Measurements from ENCODE around the gene RPL11. TPM values are rescaled to one million over a fixed set of nuclear protein-coding genes. Genes with fewer than 3 reads are reported as not detected.

RPL11 gene
- total and polyA plus RNA-seq, 10 of the 15 experiments (the other 5 are each of a cell fraction or from before 2014, with no cell fraction given), result 968 to 4,611 (median 2,521) TPM

- peaks cover 15 to 37% of the 10 kb centered on the region in 2 experiments for H3K36me3 ChIP-seq (ENCODE audit: control insufficient read depth in 2 of 2, insufficient read depth in 2 of 2, low read length in 1 of 2)
- in situ Hi-C loops (cut with MboI) (loop anchor here (5.0 kb wide), 1 partner anchor 55 kb away; no protein-coding TSS in a partner anchor), intact Hi-C loops (cut with micrococcal nuclease; ENCODE audit: unreplicated experiment) (no loop called here)
These were observed 784 bp downstream of the RPL11 start for GRCh38 chr1:23692308-23692871.

More at GRCh38 chr1:23692308-23692871, 784 bp downstream of the RPL11 start:
- H3K27me3 ChIP-seq (replicated peaks in 1 of 2; ENCODE audit: control insufficient read depth in 2 of 2, insufficient read depth in 2 of 2, low read length in 1 of 2), result no peaks in the 10 kb centered on the region
- SMC1A ChIA-PET (ENCODE audit: uncharacterized antibody, unreplicated experiment), result interaction anchor here (0.9 to 10.9 kb wide), 8 partner anchors 8 to 61 kb away, joined by 4 to 137 read pairs (median 6); partner anchors contain the start of gene ELOA
- peaks cover 56% of the 10 kb centered on the region for H3K79me2 ChIP-seq (ENCODE audit: control insufficient read depth, insufficient read depth, low read length)
- peak overlapping the region; percentile 87 for H3K4me3 ChIP-seq
- peak overlapping the region; percentile 69 for H3K4me2 ChIP-seq (ENCODE audit: control insufficient read depth, insufficient read depth)
- no peak for DNase-seq (ENCODE audit: low read depth, low spot score)
- TF ChIP-seq IRF3 (IDR thresholded peaks at IDR 0.05) (no peak), CHD1 (IDR thresholded peaks at IDR 0.05; ENCODE audit: low read depth, low read length) (no peak), CTCF (IDR thresholded peaks at IDR 0.05 in 2 of 3, conservative IDR thresholded peaks at IDR 0.05 in 1 of 3; ENCODE audit: control insufficient read depth in 2 of 3, extremely low read depth in 1 of 3, insufficient read depth in 1 of 3, low read depth in 3 of 3, low read length in 3 of 3) (peak in 1 of 3 experiments; percentile 21; a peak in 1 of 6 replicates), TAF1 (IDR thresholded peaks at IDR 0.05; ENCODE audit: borderline replicate concordance, low read depth, low read length) (no peak), SIX5 (IDR thresholded peaks at IDR 0.05; ENCODE audit: low read depth, low read length, severe bottlenecking) (no peak), SMAD1 (IDR thresholded peaks at IDR 0.05; ENCODE audit: low read depth, partially characterized antibody) (peak; percentile 13), JUNB (IDR thresholded peaks at IDR 0.05) (no peak), HDAC6 (IDR thresholded peaks at IDR 0.05; ENCODE audit: unreplicated experiment) (no peak), CUX1 (IDR thresholded peaks at IDR 0.05; ENCODE audit: insufficient replicate concordance, low read depth, low read length) (no peak), RB1 (IDR thresholded peaks at IDR 0.05; ENCODE audit: borderline replicate concordance) (no peak)
- no peak overlapping the region for H2AFZ ChIP-seq (ENCODE audit: control insufficient read depth, low read depth, low read length)
- peaks cover 8% of the 10 kb centered on the region for H3K4me1 ChIP-seq (ENCODE audit: control insufficient read depth, insufficient read depth, low read length)
- H4K20me1 ChIP-seq (ENCODE audit: control insufficient read depth, insufficient read depth), result peaks cover 11% of the 10 kb centered on the region
- no peaks in the 10 kb centered on the region for H3K9me3 ChIP-seq (replicated peaks; ENCODE audit: control insufficient read depth, insufficient read depth, low read length)
- peak overlapping the region; percentile 95 for H3K27ac ChIP-seq (ENCODE audit: control insufficient read depth, insufficient read depth)
- POLR2A ChIA-PET, result interaction anchor here (0.6 to 2.1 kb wide), 15 partner anchors 13 to 968 kb away, joined by 3 to 8 read pairs (median 4); partner anchors contain the start of genes ELOA and PITHD1
- H3K9ac ChIP-seq (ENCODE audit: control insufficient read depth, insufficient read depth, low read length), result peak overlapping the region; percentile 91
- RAD21 ChIA-PET (ENCODE audit: unreplicated experiment), result interaction anchor here (0.7 to 2.9 kb wide), 7 partner anchors 27 to 138 kb away, joined by 4 to 48 read pairs (median 11); partner anchors contain the start of genes ELOA and PITHD1
- no peak for FAIRE-seq
- CTCF ChIA-PET, result interaction anchor here (0.7 to 10.5 kb wide), 15 partner anchors 8 to 293 kb away, joined by 3 to 155 read pairs (median 4); partner anchors contain the start of gene ELOA
- no TSS peak for BruUV-seq (replicated peaks)
- peak; percentile 11; the same call in 2 of the 3 replicates for ATAC-seq
- under 1% methylated on average over 17 of the region's 17 CpGs for WGBS (ENCODE audit: insufficient coverage, insufficient replicate concordance, low lambda C conversion rate, missing lambda C conversion rate)

Measured in GM12878 (cell line).